ENCODE measurements around the gene C3. TPM values are rescaled to one million over a fixed set of nuclear protein-coding genes. Genes with fewer than 3 reads are reported as not detected.
A peak's percentile ranks its signal among the peaks of the same experiment; 100 is the strongest.

C3 gene
- total and polyA plus RNA-seq, 2 of the 13 experiments (the other 11 are each of a cell fraction or from before 2014, with no cell fraction given) = 1,455 to 6,272 TPM

- TF ChIP-seq ZNF407 (CRISPR knock-in tag; IDR thresholded peaks at IDR 0.05; ENCODE audit: not compliant biosample characterization) (no peak), MED1 (CRISPR knock-in tag; IDR thresholded peaks at IDR 0.05) (peak; percentile 85), BCL6 (CRISPR knock-in tag; IDR thresholded peaks at IDR 0.05) (0 out of 2 replicates have a peak, but pooled peaks have one; percentile 17), FOXK2 (IDR thresholded peaks at IDR 0.05) (no peak), PRDM15 (CRISPR knock-in tag; IDR thresholded peaks at IDR 0.05) (no peak), ZNF782 (CRISPR knock-in tag; IDR thresholded peaks at IDR 0.05; ENCODE audit: borderline replicate concordance) (no peak), HOXA5 (CRISPR knock-in tag; IDR thresholded peaks at IDR 0.05) (no peak), ZNF280D (CRISPR knock-in tag; IDR thresholded peaks at IDR 0.05) (no peak), KMT2B (CRISPR knock-in tag; IDR thresholded peaks at IDR 0.05) (no peak), MLLT10 (CRISPR knock-in tag; IDR thresholded peaks at IDR 0.05) (no peak), ZNF713 (CRISPR knock-in tag; IDR thresholded peaks at IDR 0.05) (no peak), SMAD9 (CRISPR knock-in tag; IDR thresholded peaks at IDR 0.05) (no peak), ZNF124 (CRISPR knock-in tag; IDR thresholded peaks at IDR 0.05) (no peak), ZKSCAN8 (CRISPR knock-in tag; IDR thresholded peaks at IDR 0.05; ENCODE audit: borderline replicate concordance) (no peak), ZNF331 (CRISPR knock-in tag; IDR thresholded peaks at IDR 0.05) (no peak), ZC3H4 (CRISPR knock-in tag; IDR thresholded peaks at IDR 0.05; ENCODE audit: borderline replicate concordance) (no peak)
These were observed 13.7 kb upstream of the C3 start (continued) for GRCh38 chr19:6734096-6734696.
